ENCODE data around the gene GPHN.

Gene GPHN

GRCh38 chr14:66601932-66602578, 94.1 kb downstream of the GPHN start:
- no peak for DNase-seq (ENCODE audit: low spot score)

- no peak for DNase-seq (ENCODE audit: low spot score)
These were observed 96.0 kb downstream of the GPHN start for GRCh38 chr14:66603945-66604344.

- no peak for DNase-seq (ENCODE audit: low spot score)
These were observed 98.9 kb downstream of the GPHN start for GRCh38 chr14:66606826-66607225.

- no peak for DNase-seq (ENCODE audit: low spot score)
These were observed 102.2 kb downstream of the GPHN start for GRCh38 chr14:66610154-66610563.

- DNase-seq (ENCODE audit: low spot score) = no peak
These were observed 105.4 kb downstream of the GPHN start for GRCh38 chr14:66613344-66613743.

GRCh38 chr14:66619952-66620351, 112.0 kb downstream of the GPHN start:
- no peak for DNase-seq (ENCODE audit: low spot score)

- no peak for DNase-seq (ENCODE audit: low spot score)
These were observed 115.9 kb downstream of the GPHN start for GRCh38 chr14:66623838-66624237.

GRCh38 chr14:66624336-66624937, 116.5 kb downstream of the GPHN start:
- no peak for DNase-seq (ENCODE audit: low spot score)

GRCh38 chr14:66628636-66629035, 120.7 kb downstream of the GPHN start:
- DNase-seq (ENCODE audit: low spot score) = no peak

- DNase-seq (ENCODE audit: low spot score) = no peak
These were observed 121.6 kb downstream of the GPHN start for GRCh38 chr14:66629499-66629898.

- no peak for DNase-seq (ENCODE audit: low spot score)
These were observed 126.9 kb downstream of the GPHN start for GRCh38 chr14:66634876-66635275.

GRCh38 chr14:66635435-66635834, 127.5 kb downstream of the GPHN start:
- no peak for DNase-seq (ENCODE audit: low spot score)

- DNase-seq (ENCODE audit: low spot score) = no peak
These were observed 128.3 kb downstream of the GPHN start for GRCh38 chr14:66636240-66636639.

- no peak for DNase-seq (ENCODE audit: low spot score)
These were observed 130.7 kb downstream of the GPHN start for GRCh38 chr14:66638689-66639088.

GRCh38 chr14:66641861-66642635, 134.1 kb downstream of the GPHN start:
- no peak for DNase-seq (ENCODE audit: low spot score)

- no peak for DNase-seq (ENCODE audit: low spot score)
These were observed 135.4 kb downstream of the GPHN start for GRCh38 chr14:66643344-66643743.

GRCh38 chr14:66645716-66646115, 137.8 kb downstream of the GPHN start:
- no peak for DNase-seq (ENCODE audit: low spot score)

- no peak for DNase-seq (ENCODE audit: low spot score)
These were observed 141.6 kb downstream of the GPHN start for GRCh38 chr14:66649498-66649897.

GRCh38 chr14:66650491-66650911, 142.6 kb downstream of the GPHN start:
- no peak for DNase-seq (ENCODE audit: low spot score)

- no peak for DNase-seq (ENCODE audit: low spot score)
These were observed 143.7 kb downstream of the GPHN start for GRCh38 chr14:66651536-66652220.

GRCh38 chr14:66652525-66653106, 144.7 kb downstream of the GPHN start:
- DNase-seq (ENCODE audit: low spot score) = no peak

- no peak for DNase-seq (ENCODE audit: low spot score)
These were observed 149.8 kb downstream of the GPHN start for GRCh38 chr14:66657780-66658179.
